Measurements from ENCODE around the gene HLA-DMA. TPM values are rescaled to one million over a fixed set of nuclear protein-coding genes. Genes with fewer than 3 reads are reported as not detected.

HLA-DMA gene
- total and polyA plus RNA-seq, 2 of the 4 experiments (the other 2 are of a cell fraction) = 2.3 to 8.3 TPM

DNA sequence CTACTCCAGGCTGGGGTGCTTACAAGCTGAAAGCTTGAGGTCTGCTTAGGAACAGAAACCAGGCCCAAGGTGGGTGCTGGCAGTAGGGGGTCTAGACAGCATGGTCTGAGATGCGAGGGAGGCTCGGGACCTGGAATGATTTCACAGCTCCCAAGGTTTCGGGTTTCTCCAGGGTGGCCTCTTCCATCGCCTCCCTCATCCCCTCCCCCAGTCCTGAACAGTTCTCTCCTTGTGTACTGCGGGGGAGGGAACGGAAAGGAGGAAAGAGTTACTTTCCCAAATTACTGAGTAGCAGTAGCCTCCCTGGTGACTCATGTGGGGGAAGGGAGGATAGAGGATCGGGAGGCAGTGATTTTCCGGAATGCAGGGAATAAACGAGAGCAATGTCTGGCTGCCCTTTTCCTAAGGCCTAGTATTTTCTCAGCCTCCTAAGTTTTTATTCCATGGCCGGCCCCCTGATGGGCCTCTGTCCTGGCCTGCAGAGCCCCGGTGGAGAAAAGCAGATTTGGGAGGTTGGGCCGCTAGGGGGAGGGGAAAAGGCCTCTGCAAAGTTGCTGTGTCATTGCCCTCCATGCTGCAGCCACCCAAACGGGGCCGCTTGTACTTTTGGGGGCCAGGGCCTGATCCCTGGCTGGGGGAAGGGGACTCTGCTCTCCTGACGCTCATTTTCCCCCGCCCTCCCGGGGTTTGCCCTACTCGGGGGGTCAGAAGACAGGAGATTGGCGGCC is 17.0 kb upstream of the HLA-DMA start:
- Histone ChIP-seq H3K79me1 (ENCODE audit: low read depth in 1 of 2, low read length in 2 of 2) (peaks cover 6 to 56% of the 10 kb centered on the region in 2 experiments; a peak in 3 of 4 replicates), H3K27ac (ENCODE audit: insufficient read depth, low read length) (peak overlapping the region; percentile 100), H4K8ac (ENCODE audit: low read depth in 2 of 2, low read length in 2 of 2) (peak overlapping the region; percentile 99 to 100), H2BK20ac (ENCODE audit: low read depth, low read length) (peak overlapping the region; percentile 40), H2BK15ac (ENCODE audit: low read depth, low read length) (peak overlapping the region; percentile 95; the same call in 2 of the 3 replicates), H3K4me3 (ENCODE audit: insufficient read depth, low read depth, low read length) (peak overlapping the region; percentile 59), H3K4me1 (ENCODE audit: control insufficient read depth, insufficient read depth, low read length) (peaks cover 4% of the 10 kb centered on the region; the same call in 1 of the 2 replicates), H3K14ac (replicated peaks; ENCODE audit: low read depth, low read length) (peak overlapping the region; percentile 100), H3K9ac (ENCODE audit: low read depth, low read length) (peak overlapping the region; percentile 96), H4K91ac (ENCODE audit: insufficient read depth, low read depth, low read length) (peak overlapping the region; percentile 100), H3K4me2 (ENCODE audit: low read depth, low read length) (peak overlapping the region; percentile 75), H2AK5ac (ENCODE audit: low read depth, low read length) (peak overlapping the region; percentile 100), H2BK5ac (ENCODE audit: low read depth, low read length, poor library complexity, severe bottlenecking) (peak overlapping the region; percentile 99), H4K20me1 (ENCODE audit: insufficient read depth, low read length) (peaks cover 33% of the 10 kb centered on the region), H3K9me1 (ENCODE audit: insufficient read depth, low read length) (no peaks in the 10 kb centered on the region; the same call in 1 of the 2 replicates), H3K4ac (ENCODE audit: low read depth, low read length) (peak overlapping the region; percentile 99), H2AFZ (replicated peaks; ENCODE audit: low read length, poor library complexity) (peak overlapping the region; percentile 33), H4K5ac (ENCODE audit: low read depth, low read length) (peak overlapping the region; percentile 97), H2BK120ac (ENCODE audit: low read depth, low read length) (peak overlapping the region; percentile 92), H3K56ac (ENCODE audit: extremely low read depth, insufficient read depth, low read length) (peak overlapping the region; percentile 100), H3K9me3 (ENCODE audit: control insufficient read depth, insufficient read depth, low read length) (no peaks in the 10 kb centered on the region), H2AK9ac (replicated peaks; ENCODE audit: low read depth, low read length, poor library complexity) (peak overlapping the region; percentile 100), H3K27me3 (ENCODE audit: control insufficient read depth, insufficient read depth, low read length) (no peaks in the 10 kb centered on the region), H3K23ac (ENCODE audit: low read depth, low read length) (peak overlapping the region; percentile 99), H3K18ac (ENCODE audit: low read depth, low read length) (peak overlapping the region; percentile 99), H3K36me3 (ENCODE audit: control insufficient read depth, insufficient read depth, low read length) (peaks cover 21% of the 10 kb centered on the region)
- ATAC-seq (ENCODE audit: low read depth) (peak; percentile 19), DNase-seq (peak; percentile 97)
- intact Hi-C loops (cut with micrococcal nuclease) = loop anchor here (1.0 to 5.0 kb wide), 4 partner anchors 17 to 783 kb away; partner anchors contain the start of gene HLA-DMA
- in situ Hi-C loops (cut with MboI; ENCODE audit: low sequenced_read_pairs) = loop anchor here (5.0 to 25.0 kb wide), 2 partner anchors 78 to 783 kb away; partner anchors contain the start of genes AGER, AGPAT1, GPSM3 and PBX2
- TF ChIP-seq POLR2A (IDR thresholded peaks at IDR 0.05; ENCODE audit: low read depth, low read length) = peak; percentile 54
- peak; percentile 87 for TF ChIP-seq FOS (IDR thresholded peaks at IDR 0.05; ENCODE audit: low read depth, low read length)
- TF ChIP-seq BHLHE40 (IDR thresholded peaks at IDR 0.05; ENCODE audit: low read depth, low read length) = peak; percentile 39; the same call in 1 of the 2 replicates
- peak; percentile 20 for TF ChIP-seq RAD21 (IDR thresholded peaks at IDR 0.05; ENCODE audit: low read length)
- no peak for TF ChIP-seq CHD1 (IDR thresholded peaks at IDR 0.05; ENCODE audit: low read depth, low read length)
- TF ChIP-seq, protein P1, sequence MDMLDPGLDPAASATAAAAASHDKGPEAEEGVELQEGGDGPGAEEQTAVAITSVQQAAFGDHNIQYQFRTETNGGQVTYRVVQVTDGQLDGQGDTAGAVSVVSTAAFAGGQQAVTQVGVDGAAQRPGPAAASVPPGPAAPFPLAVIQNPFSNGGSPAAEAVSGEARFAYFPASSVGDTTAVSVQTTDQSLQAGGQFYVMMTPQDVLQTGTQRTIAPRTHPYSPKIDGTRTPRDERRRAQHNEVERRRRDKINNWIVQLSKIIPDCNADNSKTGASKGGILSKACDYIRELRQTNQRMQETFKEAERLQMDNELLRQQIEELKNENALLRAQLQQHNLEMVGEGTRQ (IDR thresholded peaks at IDR 0.05; ENCODE audit: low read depth, low read length) = no peak
- peak; percentile 41; the same call in 1 of the 2 replicates for TF ChIP-seq MAZ (IDR thresholded peaks at IDR 0.05; ENCODE audit: borderline replicate concordance, low read depth, low read length)
- no peak; the same call in 1 of the 2 replicates for TF ChIP-seq RFX5 (IDR thresholded peaks at IDR 0.05; ENCODE audit: low read depth, low read length)
- no peak for TF ChIP-seq CEBPB (IDR thresholded peaks at IDR 0.05; ENCODE audit: low read depth, low read length)
- peak; percentile 94 for TF ChIP-seq NFE2L2 (IDR thresholded peaks at IDR 0.05; ENCODE audit: low read depth, low read length)
- no peak for TF ChIP-seq MXI1 (IDR thresholded peaks at IDR 0.05; ENCODE audit: borderline replicate concordance, low read depth, low read length)
- peak; percentile 77 for TF ChIP-seq MAFK (IDR thresholded peaks at IDR 0.05; ENCODE audit: low read depth, low read length)
- no peak for TF ChIP-seq RCOR1 (IDR thresholded peaks at IDR 0.05; ENCODE audit: insufficient replicate concordance, low read length)
- no CpG with 5 or more reads among the region's 19 CpGs for WGBS, 2 experiments (ENCODE audit: extremely low coverage in 2 of 2, insufficient read length in 1 of 2)
- no TSS peak for BruUV-seq (replicated peaks)
- POLR2A ChIA-PET (ENCODE audit: unreplicated experiment) = interaction anchor here (0.6 to 2.3 kb wide), 5 partner anchors 22 to 282 kb away, joined by 3 to 6 read pairs (median 5); no protein-coding TSS in a partner anchor
- CTCF ChIA-PET = interaction anchor here (1.0 to 2.8 kb wide), 2 partner anchors 16 to 36 kb away, joined by 4 to 18 read pairs; partner anchors contain the start of gene HLA-DMA
- dilution Hi-C loops (cut with HindIII; ENCODE audit: low sequenced_read_pairs, unreplicated experiment) = no loop called here
